ENCODE measurements around the gene CAMK2G. TPM values are rescaled to one million over a fixed set of nuclear protein-coding genes. Genes with fewer than 3 reads are reported as not detected.
A peak's percentile ranks its signal among the peaks of the same experiment; 100 is the strongest.

The CAMK2G gene
- total RNA-seq, 2 donors from 2014 or later, result 78.8 to 149 TPM

DNA sequence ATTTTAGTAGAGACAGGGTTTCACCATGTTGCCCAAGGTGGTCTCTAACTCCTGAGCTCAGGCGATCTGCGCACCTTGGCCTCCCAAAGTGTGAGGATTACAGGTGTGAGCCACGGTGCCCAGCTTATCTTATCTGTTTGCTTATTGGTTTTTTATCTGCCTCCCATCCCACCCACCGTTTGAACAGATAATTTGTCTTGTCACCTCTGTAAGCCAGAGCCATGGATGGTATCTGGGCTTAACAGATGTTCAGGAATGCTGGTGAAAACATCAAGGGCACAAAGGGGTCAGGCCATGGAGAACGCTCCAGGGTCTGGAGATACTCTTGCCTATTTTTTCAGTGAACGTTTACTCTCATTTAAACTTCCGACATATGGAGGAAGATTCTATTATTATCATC is 51.0 kb downstream of the CAMK2G start:
- DNase-seq (ENCODE audit: low spot score) (no peak), ATAC-seq (ENCODE audit: insufficient number of reproducible peaks, low FRiP score, low read depth) (no peak)
- H3K4me1 ChIP-seq (ENCODE audit: control insufficient read depth in 1 of 2, low read depth in 2 of 2), result peaks cover 9 to 18% of the 10 kb centered on the region in 2 donors
- peaks cover 70% of the 10 kb centered on the region for H3K36me3 ChIP-seq
- H3K4me3 ChIP-seq, result no peak overlapping the region
- no peak overlapping the region for H3K27ac ChIP-seq
- H3K27me3 ChIP-seq (replicated peaks; ENCODE audit: insufficient read depth), result no peaks in the 10 kb centered on the region
- TF ChIP-seq, protein P1, sequence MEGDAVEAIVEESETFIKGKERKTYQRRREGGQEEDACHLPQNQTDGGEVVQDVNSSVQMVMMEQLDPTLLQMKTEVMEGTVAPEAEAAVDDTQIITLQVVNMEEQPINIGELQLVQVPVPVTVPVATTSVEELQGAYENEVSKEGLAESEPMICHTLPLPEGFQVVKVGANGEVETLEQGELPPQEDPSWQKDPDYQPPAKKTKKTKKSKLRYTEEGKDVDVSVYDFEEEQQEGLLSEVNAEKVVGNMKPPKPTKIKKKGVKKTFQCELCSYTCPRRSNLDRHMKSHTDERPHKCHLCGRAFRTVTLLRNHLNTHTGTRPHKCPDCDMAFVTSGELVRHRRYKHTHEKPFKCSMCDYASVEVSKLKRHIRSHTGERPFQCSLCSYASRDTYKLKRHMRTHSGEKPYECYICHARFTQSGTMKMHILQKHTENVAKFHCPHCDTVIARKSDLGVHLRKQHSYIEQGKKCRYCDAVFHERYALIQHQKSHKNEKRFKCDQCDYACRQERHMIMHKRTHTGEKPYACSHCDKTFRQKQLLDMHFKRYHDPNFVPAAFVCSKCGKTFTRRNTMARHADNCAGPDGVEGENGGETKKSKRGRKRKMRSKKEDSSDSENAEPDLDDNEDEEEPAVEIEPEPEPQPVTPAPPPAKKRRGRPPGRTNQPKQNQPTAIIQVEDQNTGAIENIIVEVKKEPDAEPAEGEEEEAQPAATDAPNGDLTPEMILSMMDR (IDR thresholded peaks at IDR 0.05), result no peak
- H3K9me3 ChIP-seq, result no peaks in the 10 kb centered on the region

DNA sequence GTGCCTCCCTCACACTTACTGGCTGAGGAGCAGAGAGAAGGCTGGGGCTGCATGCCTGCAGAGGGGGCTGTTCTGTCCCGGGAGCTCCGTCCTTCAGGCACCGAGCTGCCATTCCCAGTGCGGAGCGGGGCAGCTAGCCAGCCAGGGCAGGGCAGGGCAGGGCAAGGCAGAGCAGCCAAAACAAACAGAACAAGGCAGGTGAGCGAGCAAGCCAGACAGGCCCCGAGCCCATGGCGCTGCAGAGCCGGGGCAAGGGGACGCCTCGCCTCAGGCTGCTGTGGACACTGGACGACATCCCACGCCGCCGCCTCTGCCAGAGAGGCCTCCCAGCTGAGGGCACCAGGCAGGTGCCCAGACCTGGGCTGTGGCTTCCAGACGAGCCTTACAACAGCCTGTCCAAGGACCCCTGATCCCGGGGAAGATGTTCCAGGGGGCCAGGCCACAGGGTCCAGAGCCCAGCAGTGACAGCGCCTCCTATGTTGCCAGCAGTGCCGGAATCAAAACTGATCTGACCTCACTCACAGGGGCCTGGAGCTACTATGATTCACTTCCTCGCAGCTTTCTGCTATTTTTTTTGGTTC is 54.8 kb downstream of the CAMK2G start:
- ATAC-seq (ENCODE audit: insufficient number of reproducible peaks, low FRiP score, low read depth) (peak; percentile 56), DNase-seq (ENCODE audit: low spot score) (no peak)
- no peaks in the 10 kb centered on the region for H3K9me3 ChIP-seq
- peaks cover 28 to 44% of the 10 kb centered on the region in 2 donors for H3K4me1 ChIP-seq (ENCODE audit: control insufficient read depth in 1 of 2, low read depth in 2 of 2)
- H3K4me3 ChIP-seq, result no peak overlapping the region
- TF ChIP-seq, protein P1 (IDR thresholded peaks at IDR 0.05), result no peak
- peak overlapping the region; percentile 77 to 81 for H3K27ac ChIP-seq
- peaks cover 49% of the 10 kb centered on the region for H3K36me3 ChIP-seq
- H3K27me3 ChIP-seq (replicated peaks; ENCODE audit: insufficient read depth), result no peaks in the 10 kb centered on the region

DNA sequence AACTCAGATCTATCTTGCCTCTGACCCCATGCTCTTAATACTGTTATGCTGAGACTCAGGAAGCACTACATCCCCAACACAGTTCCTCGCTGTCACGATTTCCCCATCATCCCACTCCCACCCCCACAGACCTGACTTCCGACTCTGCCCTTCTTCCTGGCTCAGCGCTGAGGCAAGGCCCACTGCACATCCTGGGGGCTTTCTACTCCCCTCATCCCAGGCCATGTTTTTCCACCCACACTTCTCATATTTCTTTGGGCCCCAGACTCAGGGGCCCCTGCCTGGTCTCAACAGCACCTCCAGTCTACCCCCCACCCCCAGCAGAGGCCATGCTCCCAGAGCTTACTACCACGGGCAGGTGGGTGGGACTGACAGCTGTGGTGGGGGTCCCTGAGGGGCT is 55.3 kb downstream of the CAMK2G start:
- TF ChIP-seq, protein P1 (IDR thresholded peaks at IDR 0.05), result no peak
- DNase-seq (ENCODE audit: low spot score) (no peak), ATAC-seq (ENCODE audit: insufficient number of reproducible peaks, low FRiP score, low read depth) (no peak)
- H3K4me1 ChIP-seq (ENCODE audit: control insufficient read depth in 1 of 2, low read depth in 2 of 2), result peaks cover 28 to 44% of the 10 kb centered on the region in 2 donors
- no peaks in the 10 kb centered on the region for H3K9me3 ChIP-seq
- no peak overlapping the region for H3K4me3 ChIP-seq
- peak overlapping the region; percentile 77 to 81 for H3K27ac ChIP-seq
- peaks cover 48% of the 10 kb centered on the region for H3K36me3 ChIP-seq
- H3K27me3 ChIP-seq (replicated peaks; ENCODE audit: insufficient read depth), result no peaks in the 10 kb centered on the region

DNA sequence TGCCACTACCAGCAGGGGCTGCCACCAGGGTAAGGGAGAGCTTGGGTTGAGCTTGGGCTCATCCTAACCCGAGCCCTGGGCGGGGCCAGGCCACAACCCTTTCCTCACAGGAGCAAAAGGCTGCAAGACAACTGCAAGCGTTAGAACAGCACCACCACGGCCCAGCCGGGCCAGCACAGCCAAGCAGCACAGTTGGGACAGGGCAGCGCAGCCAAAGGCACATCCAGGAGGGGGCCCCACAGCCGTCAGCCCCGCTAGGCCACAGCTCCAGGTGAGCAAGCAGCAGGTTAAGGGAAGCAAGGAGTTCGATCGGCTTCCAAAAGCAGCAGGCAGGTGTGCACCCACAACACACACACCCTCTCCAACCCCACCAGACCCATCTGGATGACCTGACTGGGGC is 56.0 kb downstream of the CAMK2G start:
- ATAC-seq (ENCODE audit: insufficient number of reproducible peaks, low FRiP score, low read depth) (no peak), DNase-seq (ENCODE audit: low spot score) (no peak)
- TF ChIP-seq, protein P1 (IDR thresholded peaks at IDR 0.05), result no peak
- Histone ChIP-seq H3K27ac (peak overlapping the region; percentile 38 to 81), H3K36me3 (peaks cover 47% of the 10 kb centered on the region), H3K27me3 (replicated peaks; ENCODE audit: insufficient read depth) (no peaks in the 10 kb centered on the region), H3K9me3 (no peaks in the 10 kb centered on the region), H3K4me1 (ENCODE audit: control insufficient read depth in 1 of 2, low read depth in 2 of 2) (peaks cover 28 to 44% of the 10 kb centered on the region in 2 donors), H3K4me3 (no peak overlapping the region)

DNA sequence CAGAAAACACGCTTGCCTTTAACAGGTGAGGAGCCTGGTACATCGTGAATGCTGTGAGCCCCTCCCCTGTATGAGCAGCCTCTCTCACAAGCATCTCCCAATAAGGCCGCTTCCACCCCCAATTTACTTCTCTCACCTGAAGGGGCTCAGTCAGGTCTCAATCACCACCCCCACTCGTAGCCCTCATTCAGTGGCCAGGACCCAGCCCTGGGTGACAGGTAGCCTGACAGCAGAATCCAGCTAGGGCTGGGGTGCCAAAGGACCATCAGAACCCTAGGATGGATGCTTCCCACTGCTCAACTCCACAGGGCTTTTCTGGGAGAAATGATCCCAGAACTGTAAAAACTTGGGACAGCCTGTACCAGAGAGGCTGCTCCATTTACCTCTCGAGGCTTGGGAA is 56.5 kb downstream of the CAMK2G start:
- no peak for ATAC-seq (ENCODE audit: insufficient number of reproducible peaks, low FRiP score, low read depth)
- no peaks in the 10 kb centered on the region for H3K27me3 ChIP-seq (replicated peaks; ENCODE audit: insufficient read depth)
- H3K4me3 ChIP-seq, result no peak overlapping the region
- peaks cover 46% of the 10 kb centered on the region for H3K36me3 ChIP-seq
- no peaks in the 10 kb centered on the region for H3K9me3 ChIP-seq
- TF ChIP-seq, protein P1 (IDR thresholded peaks at IDR 0.05), result no peak
- no peak for DNase-seq (ENCODE audit: low spot score)
- peaks cover 28 to 44% of the 10 kb centered on the region in 2 donors for H3K4me1 ChIP-seq (ENCODE audit: control insufficient read depth in 1 of 2, low read depth in 2 of 2)
- H3K27ac ChIP-seq, result peak overlapping the region; percentile 38 to 78
